Activated naive CD8-positive, alpha-beta T cell treated with anti-CD3 and anti-CD28 coated beads, Interleukin-2, amount 10 ng/mL, durations not matched to agents 7 days and 5 days (primary cell): Measurements from ENCODE around the gene MAPK8. TPM values are rescaled to one million over a fixed set of nuclear protein-coding genes. Genes with fewer than 3 reads are reported as not detected.

Source experiments
- ATAC-seq: fragments of 150-1000 bp; cut with Tn5 transposase; one replicate; pipeline ENCODE4 v1.10.0; 2021; ENCODE audit warnings: low read depth, moderate library complexity
- POLR2A ChIA-PET: fragments of 350-600 bp; sonication (Branson Sonifier 250); formaldehyde crosslinking; loops from one replicate; lab custom pipeline; 2021; ENCODE audit warnings: antibody characterized with exemption; lab: Charles Lee
- DNase-seq: peaks from one replicate; pipeline ENCODE4 v3.0.0; 2021
- H3K27ac Mint-ChIP-seq: one replicate; pipeline ENCODE4 v1.8.0; 2022; ENCODE audit warnings: mild to moderate bottlenecking, mixed read lengths
- H3K27me3 Mint-ChIP-seq: one replicate; pipeline ENCODE4 v1.8.0; 2022; ENCODE audit warnings: mild to moderate bottlenecking, moderate library complexity, mixed read lengths
- H3K36me3 Mint-ChIP-seq: one replicate; pipeline ENCODE4 v1.8.0; 2021; ENCODE audit warnings: mild to moderate bottlenecking, mixed read lengths
- H3K4me1 Mint-ChIP-seq: one replicate; pipeline ENCODE4 v1.8.0; 2021; ENCODE audit warnings: mixed read lengths
- H3K4me3 Mint-ChIP-seq: one replicate; pipeline ENCODE4 v1.8.0; 2022; ENCODE audit warnings: mild to moderate bottlenecking, moderate library complexity, mixed read lengths
- H3K9me3 Mint-ChIP-seq: one replicate; pipeline ENCODE4 v1.8.0; 2021; ENCODE audit warnings: mixed read lengths
- total RNA-seq, 2 experiments: library from RNA; stranded (reverse); gene quantifications; one replicate each; pipeline ENCODE4 v1.2.3, GENCODE V29; 2021

MAPK8 gene
- total RNA-seq, 2 experiments from 2014 or later, result 32.7 to 34.5 TPM

DNA sequence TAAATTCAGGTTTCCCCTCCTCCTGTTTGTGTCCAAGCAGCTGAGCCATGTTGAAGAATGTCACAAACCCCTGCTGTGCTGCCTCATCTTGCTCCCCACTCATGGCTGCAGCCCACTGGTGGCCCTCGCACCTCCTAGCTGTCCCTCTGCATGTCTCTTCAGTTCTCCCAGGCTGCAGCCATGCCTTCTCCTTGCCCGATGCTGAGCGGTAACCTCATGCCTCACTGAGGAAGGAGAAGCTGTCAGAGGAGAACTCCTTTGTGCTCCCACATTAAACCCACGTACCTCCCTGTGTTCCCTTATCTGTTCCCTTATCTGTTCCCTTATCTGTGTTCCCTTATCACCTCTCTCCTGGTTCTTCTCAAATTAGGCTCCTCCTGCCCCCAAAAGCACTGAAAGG is 21.7 kb upstream of the MAPK8 start:
- H3K27me3 Mint-ChIP-seq, result peaks cover 15% of the 10 kb centered on the region
- peaks cover 15% of the 10 kb centered on the region for H3K4me1 Mint-ChIP-seq
- H3K4me3 Mint-ChIP-seq, result no peak overlapping the region
- peaks cover 17% of the 10 kb centered on the region for H3K9me3 Mint-ChIP-seq
- POLR2A ChIA-PET, result no interaction called here
- DNase-seq (no peak), ATAC-seq (no peak)
- no peak overlapping the region for H3K27ac Mint-ChIP-seq
- H3K36me3 Mint-ChIP-seq, result peaks cover 2% of the 10 kb centered on the region

DNA sequence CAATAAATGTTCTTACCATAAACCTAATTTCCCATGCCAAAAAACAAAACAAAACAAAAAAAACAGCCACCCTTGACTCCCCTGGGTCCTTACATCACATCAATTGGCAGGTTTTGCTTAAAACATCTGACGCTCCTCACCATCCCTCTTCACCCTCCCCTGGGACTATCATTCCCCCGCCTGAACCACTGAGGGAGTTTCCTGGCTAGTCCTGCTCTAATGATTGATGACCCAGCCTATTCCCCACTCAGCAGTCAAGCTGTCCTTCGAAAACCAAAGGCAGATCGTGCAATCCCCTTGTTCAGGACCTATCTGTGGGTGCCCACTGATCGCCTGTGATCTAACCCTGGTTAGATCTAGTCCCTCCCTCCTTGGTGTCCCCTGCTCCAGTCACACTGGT is 20.8 kb upstream of the MAPK8 start:
- ATAC-seq (no peak), DNase-seq (no peak)
- Mint-ChIP-seq H3K4me1 (peaks cover 19% of the 10 kb centered on the region), H3K36me3 (peaks cover 2% of the 10 kb centered on the region), H3K9me3 (peaks cover 17% of the 10 kb centered on the region), H3K27ac (no peak overlapping the region), H3K4me3 (no peak overlapping the region), H3K27me3 (peaks cover 15% of the 10 kb centered on the region)
- POLR2A ChIA-PET, result no interaction called here

DNA sequence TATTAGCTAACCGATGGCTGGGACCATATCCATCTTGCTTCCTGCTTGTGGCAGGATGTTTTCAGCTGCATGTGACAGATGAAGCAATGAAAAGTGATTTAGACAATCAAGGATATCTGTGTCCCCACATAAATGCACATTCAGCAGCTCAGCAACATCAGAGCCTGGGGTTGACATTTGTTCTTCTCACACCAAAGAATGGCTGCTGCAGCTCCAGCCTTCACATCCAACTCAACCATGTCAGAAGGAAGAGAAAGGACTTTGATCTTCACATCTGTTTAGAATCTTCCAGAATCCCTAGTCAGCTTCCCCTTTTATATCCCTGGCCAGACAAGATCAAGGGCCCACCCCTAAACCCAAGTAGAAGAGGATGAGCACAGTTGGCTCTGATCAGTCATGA is 20.1 kb upstream of the MAPK8 start:
- H3K4me1 Mint-ChIP-seq, result peaks cover 23% of the 10 kb centered on the region
- H3K4me3 Mint-ChIP-seq, result no peak overlapping the region
- no peak overlapping the region for H3K27ac Mint-ChIP-seq
- DNase-seq, result no peak
- POLR2A ChIA-PET, result no interaction called here
- H3K27me3 Mint-ChIP-seq, result peaks cover 12% of the 10 kb centered on the region
- peaks cover 15% of the 10 kb centered on the region for H3K9me3 Mint-ChIP-seq
- ATAC-seq, result no peak
- H3K36me3 Mint-ChIP-seq, result peaks cover 2% of the 10 kb centered on the region

DNA sequence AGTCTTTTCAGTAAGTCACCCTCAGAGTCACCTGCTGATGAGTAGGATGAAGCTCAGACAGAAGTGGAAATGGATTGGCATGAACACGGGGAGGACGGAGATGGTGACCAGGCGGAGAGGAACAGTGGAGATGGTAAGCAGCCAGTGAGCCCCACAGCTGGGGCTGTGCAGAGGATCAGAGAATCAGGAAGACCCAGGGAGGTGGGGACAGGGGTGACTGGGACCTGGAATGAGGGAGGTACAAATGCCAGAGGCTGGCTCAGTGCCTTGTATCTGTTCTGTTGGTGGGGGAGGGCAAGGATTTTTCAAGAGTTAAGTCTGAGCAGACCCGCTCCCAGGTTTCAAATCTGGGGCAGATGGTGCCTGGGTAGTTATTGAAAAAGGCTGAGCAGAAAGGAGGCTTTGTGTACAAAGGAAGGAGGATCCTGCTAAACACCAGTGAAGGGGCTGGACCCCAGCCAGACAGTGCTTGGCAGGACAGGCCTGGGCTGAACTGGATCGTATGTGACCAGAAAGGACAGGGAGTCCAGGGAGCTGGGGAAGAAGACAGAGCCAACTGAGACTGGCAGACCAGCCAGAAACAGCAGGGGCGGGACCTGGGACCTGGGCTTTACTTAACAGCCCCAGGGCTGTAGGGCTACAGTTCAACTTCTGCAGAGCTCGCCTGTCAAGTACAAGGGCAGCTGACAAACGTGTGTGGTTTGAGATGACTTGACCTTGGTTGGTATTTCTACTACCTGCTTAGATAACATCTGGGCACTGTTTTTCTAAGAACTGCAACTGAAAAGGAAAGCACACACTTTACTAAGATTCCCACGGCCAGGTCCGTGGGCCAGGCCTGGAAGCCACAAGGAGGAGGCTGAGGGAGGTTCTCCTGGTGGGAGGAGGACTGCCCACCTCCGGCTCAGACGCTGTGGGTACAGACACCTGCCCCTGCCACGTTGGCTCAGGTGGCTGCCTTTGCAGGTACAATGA is 18.8 kb upstream of the MAPK8 start:
- ATAC-seq, result peak; percentile 33
- Mint-ChIP-seq H3K27me3 (peaks cover 8% of the 10 kb centered on the region), H3K27ac (no peak overlapping the region), H3K4me1 (peaks cover 25% of the 10 kb centered on the region), H3K9me3 (peaks cover 8% of the 10 kb centered on the region), H3K36me3 (peaks cover 2% of the 10 kb centered on the region), H3K4me3 (no peak overlapping the region)
- POLR2A ChIA-PET, result no interaction called here
- DNase-seq, result no peak

DNA sequence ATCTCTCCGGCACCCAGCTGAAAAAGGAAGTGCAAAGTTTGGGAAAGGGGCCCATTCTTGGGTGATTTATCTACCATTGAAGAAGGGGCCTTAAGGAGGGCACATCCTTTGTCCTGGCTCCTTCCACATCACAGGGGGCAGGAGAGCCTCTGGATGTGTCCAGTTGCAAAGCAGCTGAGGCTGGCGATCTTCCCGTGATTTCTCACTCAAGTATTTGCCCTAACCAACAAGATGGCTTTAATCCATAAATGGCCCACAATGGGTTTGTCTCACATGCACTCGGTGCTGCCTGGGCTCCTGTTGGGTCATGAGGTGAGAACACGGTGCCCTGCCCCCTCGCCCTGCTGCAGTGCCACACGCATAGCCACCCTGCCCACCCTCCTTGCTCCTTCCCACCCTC is 17.8 kb upstream of the MAPK8 start:
- peaks cover 2% of the 10 kb centered on the region for H3K36me3 Mint-ChIP-seq
- ATAC-seq (no peak), DNase-seq (no peak)
- H3K27me3 Mint-ChIP-seq, result peaks cover 8% of the 10 kb centered on the region
- H3K4me3 Mint-ChIP-seq, result no peak overlapping the region
- no peak overlapping the region for H3K27ac Mint-ChIP-seq
- H3K9me3 Mint-ChIP-seq, result peaks cover 7% of the 10 kb centered on the region
- peaks cover 25% of the 10 kb centered on the region for H3K4me1 Mint-ChIP-seq
- POLR2A ChIA-PET, result no interaction called here

DNA sequence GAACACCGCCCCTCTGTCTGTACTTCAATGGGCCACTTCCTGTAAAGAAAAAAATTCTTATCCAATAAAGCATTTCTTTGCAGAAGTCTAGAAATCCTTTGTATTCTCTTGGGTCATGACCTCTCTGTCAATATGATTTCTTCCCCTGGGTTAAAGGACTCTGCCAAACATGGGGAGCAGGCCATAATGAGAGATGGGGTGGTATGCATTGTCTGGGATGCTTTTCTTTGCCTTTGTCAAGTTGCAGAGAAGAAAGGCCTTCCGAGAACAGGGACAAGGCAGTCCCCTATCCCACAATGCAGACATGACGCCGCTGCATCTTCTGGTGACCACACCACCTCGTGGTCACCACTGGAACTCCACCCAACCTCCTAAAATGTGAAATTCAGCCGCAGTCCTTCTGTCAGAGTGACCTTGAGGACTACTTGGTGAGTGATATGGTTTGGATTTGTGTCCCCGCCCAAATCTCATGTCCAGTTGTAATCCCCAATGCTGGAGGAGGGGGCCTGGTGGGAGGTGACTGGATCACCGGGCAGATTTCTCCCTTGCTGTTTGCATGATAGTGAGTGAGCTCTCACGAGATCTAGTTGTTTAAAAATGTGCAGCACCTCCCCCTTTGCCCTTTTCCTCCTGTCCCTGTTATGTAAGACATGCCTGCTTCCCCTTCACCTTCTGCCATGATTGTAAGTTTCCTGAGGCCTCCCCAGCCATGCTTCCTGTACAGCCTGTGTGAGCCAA is 16.8 kb upstream of the MAPK8 start:
- DNase-seq (peak; percentile 53), ATAC-seq (peak; percentile 52)
- H3K4me1 Mint-ChIP-seq, result peaks cover 25% of the 10 kb centered on the region
- no peak overlapping the region for H3K27ac Mint-ChIP-seq
- peaks cover 10% of the 10 kb centered on the region for H3K27me3 Mint-ChIP-seq
- POLR2A ChIA-PET, result no interaction called here
- peaks cover 4% of the 10 kb centered on the region for H3K9me3 Mint-ChIP-seq
- peaks cover 2% of the 10 kb centered on the region for H3K36me3 Mint-ChIP-seq
- H3K4me3 Mint-ChIP-seq, result no peak overlapping the region

DNA sequence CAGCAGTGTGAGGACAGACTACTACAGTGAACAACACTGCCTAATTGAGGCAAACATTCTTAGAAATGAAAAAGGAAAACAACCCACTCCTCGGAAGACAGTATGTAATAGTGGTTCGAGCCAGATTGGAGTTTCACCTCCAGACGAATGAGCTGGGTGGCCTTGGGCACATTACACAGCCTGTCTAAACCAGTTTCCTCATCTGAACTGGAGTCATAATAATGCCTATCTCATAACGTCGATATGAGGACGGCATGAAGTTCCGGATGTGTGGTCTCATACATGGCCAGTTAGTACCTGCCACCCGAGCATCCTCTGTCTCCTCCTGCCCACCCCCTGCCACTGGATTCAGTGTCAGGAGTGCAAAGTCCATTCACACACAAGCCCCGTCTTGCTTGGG is 16.2 kb upstream of the MAPK8 start:
- Mint-ChIP-seq H3K27ac (no peak overlapping the region), H3K4me3 (no peak overlapping the region), H3K27me3 (peaks cover 9% of the 10 kb centered on the region), H3K4me1 (peaks cover 25% of the 10 kb centered on the region), H3K9me3 (peaks cover 4% of the 10 kb centered on the region), H3K36me3 (peaks cover 2% of the 10 kb centered on the region)
- POLR2A ChIA-PET, result no interaction called here
- no peak for ATAC-seq
- no peak for DNase-seq

DNA sequence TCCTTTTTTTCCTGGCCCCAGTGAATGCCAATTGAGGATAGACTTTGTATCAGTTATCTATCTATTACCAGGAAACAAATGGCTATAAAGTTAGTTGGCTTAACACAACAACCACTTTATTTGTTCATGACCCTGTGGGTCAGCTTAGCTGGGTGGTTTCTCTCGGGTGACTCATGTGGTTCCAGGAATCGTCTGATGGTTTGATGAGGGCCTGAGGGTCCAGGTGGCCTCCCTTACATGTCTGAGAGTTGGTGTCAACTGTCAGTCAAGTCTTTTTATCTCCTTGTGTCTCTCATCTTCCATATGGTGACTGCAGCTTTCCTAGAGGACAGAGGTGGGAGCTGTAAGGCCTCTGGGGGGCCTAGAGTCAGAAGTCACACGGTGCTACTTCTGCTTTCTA is 15.3 kb upstream of the MAPK8 start:
- DNase-seq (no peak), ATAC-seq (no peak)
- H3K27me3 Mint-ChIP-seq, result peaks cover 6% of the 10 kb centered on the region
- no peak overlapping the region for H3K4me3 Mint-ChIP-seq
- peaks cover 2% of the 10 kb centered on the region for H3K36me3 Mint-ChIP-seq
- H3K4me1 Mint-ChIP-seq, result peaks cover 25% of the 10 kb centered on the region
- POLR2A ChIA-PET, result no interaction called here
- no peak overlapping the region for H3K27ac Mint-ChIP-seq
- peaks cover 3% of the 10 kb centered on the region for H3K9me3 Mint-ChIP-seq

DNA sequence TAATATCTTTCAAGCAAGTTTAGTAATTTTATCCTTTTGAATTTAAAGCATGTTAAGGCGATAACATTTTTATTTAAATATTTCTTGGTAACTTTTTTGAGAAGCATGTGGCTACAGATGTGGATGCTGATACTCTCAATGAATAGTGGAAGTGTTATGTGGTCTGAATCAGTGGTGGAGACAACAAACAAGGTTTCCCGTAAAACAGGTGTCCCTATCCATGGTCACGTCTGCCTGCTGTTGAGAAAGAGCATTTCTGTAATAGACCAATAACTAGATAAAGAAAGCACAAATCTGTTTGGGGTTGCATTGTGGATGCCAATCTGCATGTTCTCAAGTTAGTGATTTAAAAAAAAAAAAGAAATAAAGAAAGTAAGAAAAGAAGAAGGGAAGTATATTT is 13.9 kb upstream of the MAPK8 start:
- DNase-seq (no peak), ATAC-seq (no peak)
- Mint-ChIP-seq H3K4me1 (peaks cover 23% of the 10 kb centered on the region), H3K4me3 (no peak overlapping the region), H3K9me3 (no peaks in the 10 kb centered on the region), H3K27me3 (peaks cover 2% of the 10 kb centered on the region), H3K27ac (no peak overlapping the region), H3K36me3 (no peaks in the 10 kb centered on the region)
- POLR2A ChIA-PET, result no interaction called here

DNA sequence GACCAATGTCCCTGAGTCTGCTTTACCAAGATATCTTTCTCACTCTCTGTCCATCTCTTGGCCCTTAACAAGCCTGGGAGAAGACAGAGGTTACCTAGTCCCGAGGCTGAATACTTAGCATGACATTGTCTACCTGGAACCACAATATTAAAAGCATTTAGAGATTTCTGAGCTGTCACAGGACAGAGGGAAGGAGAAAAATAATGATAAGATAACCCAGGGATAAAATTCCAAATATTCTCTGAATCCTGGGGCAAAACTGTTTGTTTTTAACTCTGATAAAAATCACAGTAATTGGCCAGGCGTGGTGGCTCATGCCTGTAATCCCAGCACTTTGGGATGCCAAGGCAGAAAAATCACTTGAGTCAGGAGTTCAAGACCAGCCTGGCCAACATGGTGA is 12.0 kb upstream of the MAPK8 start:
- Mint-ChIP-seq H3K27me3 (peaks cover 2% of the 10 kb centered on the region), H3K9me3 (no peaks in the 10 kb centered on the region), H3K36me3 (no peaks in the 10 kb centered on the region), H3K27ac (no peak overlapping the region), H3K4me3 (no peak overlapping the region), H3K4me1 (peaks cover 13% of the 10 kb centered on the region)
- DNase-seq, result no peak
- POLR2A ChIA-PET, result no interaction called here
- no peak for ATAC-seq

DNA sequence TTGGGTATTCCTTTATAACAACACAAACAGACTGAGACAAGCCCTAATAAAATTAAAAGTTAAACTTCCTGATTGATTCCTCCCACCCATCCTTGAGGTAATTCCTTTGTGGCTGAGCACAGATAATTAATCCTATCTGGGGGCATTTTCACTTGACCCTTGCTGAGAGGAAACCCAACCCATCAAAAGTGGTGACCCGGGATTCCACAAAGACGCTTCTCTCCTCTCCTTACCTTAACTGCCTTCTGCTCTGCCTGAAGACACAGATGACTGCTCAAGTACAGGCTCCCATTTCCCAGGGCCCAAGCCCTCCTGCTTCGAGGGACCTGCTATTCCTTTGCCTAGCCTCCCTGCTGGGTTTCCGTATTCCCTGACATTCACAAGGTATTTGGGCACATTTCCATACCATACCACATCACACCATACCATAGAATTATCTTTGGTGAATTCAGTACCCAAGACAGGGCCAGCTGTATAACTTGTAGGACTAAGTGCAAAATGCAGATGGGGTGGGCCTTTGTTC is 9.8 kb upstream of the MAPK8 start:
- Mint-ChIP-seq H3K27ac (no peak overlapping the region), H3K27me3 (peaks cover 5% of the 10 kb centered on the region), H3K4me1 (peaks cover 2% of the 10 kb centered on the region), H3K36me3 (no peaks in the 10 kb centered on the region), H3K4me3 (no peak overlapping the region), H3K9me3 (no peaks in the 10 kb centered on the region)
- ATAC-seq (no peak), DNase-seq (no peak)
- POLR2A ChIA-PET, result no interaction called here

DNA sequence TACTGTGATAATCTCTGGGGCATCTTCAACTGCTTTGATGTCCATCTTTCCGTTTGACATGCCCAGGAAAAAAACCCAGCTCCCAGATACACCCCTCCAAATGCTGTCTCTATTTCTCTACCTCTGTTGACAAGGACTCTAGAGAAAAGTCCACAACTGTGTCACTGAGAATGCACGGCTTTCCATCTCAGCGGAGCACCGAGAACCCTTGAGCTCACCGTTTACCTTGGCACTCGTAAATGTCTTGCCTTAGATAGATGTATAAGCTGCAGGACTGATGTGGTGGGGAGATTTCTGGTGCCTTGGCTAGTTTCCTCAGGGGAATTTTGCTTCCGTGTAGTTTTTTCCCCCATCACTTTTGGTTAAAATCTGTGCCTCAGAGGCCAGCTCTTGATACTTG is 7.4 kb upstream of the MAPK8 start:
- DNase-seq (no peak), ATAC-seq (no peak)
- Mint-ChIP-seq H3K27ac (no peak overlapping the region), H3K27me3 (peaks cover 7% of the 10 kb centered on the region), H3K4me1 (peaks cover 7% of the 10 kb centered on the region), H3K9me3 (no peaks in the 10 kb centered on the region), H3K36me3 (no peaks in the 10 kb centered on the region), H3K4me3 (no peak overlapping the region)
- POLR2A ChIA-PET, result no interaction called here

DNA sequence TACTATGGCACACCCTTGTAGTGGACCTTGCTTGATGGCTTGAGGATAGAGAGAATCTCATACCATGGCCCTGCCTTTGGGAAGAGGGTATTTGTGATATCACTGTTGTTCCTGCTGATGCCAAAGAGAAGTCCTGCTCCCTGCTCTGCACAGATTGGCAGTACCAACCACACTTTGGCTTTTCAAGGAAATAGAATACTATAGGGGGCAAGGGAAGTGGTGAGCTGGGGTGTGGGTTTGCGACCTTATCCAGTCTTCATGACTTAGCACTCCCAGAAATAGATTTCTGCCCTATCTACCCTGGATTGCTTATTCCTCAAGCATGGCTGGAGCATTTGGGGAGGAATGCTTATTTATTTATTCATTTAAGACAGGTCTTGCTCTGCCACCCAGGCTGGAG is 6.8 kb upstream of the MAPK8 start:
- H3K27me3 Mint-ChIP-seq, result peaks cover 6% of the 10 kb centered on the region
- ATAC-seq, result no peak
- POLR2A ChIA-PET, result interaction anchor here (0.7 kb wide), 1 partner anchor 895 kb away, joined by 3 read pairs; no protein-coding TSS in a partner anchor

More for the DNA sequence above, 6.8 kb upstream of the MAPK8 start:
- Mint-ChIP-seq H3K36me3 (no peaks in the 10 kb centered on the region), H3K27ac (no peak overlapping the region), H3K4me3 (no peak overlapping the region), H3K4me1 (peaks cover 7% of the 10 kb centered on the region), H3K9me3 (no peaks in the 10 kb centered on the region)
- DNase-seq, result no peak
